HL-60 (cell line): ENCODE data around the gene EVI5.

ENCODE experiments used
- DNase-seq, 2 experiments: peaks; one replicate each; pipeline ENCODE4 v3.0.0-alpha.2; 2010 to 2020; ENCODE audit warnings: low read depth in 1 of 2, low spot score in 1 of 2
- H3K27ac ChIP-seq: fragments of 250-450 bp; sonication (Bioruptor Pico); replicated peaks from 2 replicates; pipeline ENCODE4 v1.5.1; 2020; ENCODE audit warnings: mild to moderate bottlenecking, moderate library complexity
- H3K27me3 ChIP-seq: fragments of 250-450 bp; sonication (Bioruptor Pico); 2 replicates; pipeline ENCODE4 v1.5.1; 2021; ENCODE audit warnings: mild to moderate bottlenecking, moderate library complexity; ENCODE audit not compliant: insufficient read depth, poor library complexity, severe bottlenecking
- H3K4me3 ChIP-seq: replicated peaks from 2 replicates; pipeline ENCODE4 v1.5.1; 2011; ENCODE audit warnings: mild to moderate bottlenecking, control low read depth, low read length; ENCODE audit not compliant: insufficient read depth
- GABPA ChIP-seq: IDR thresholded peaks from 2 replicates; pipeline ENCODE4 v1.6.1; 2012; ENCODE audit warnings: low read depth
- POLR2AphosphoS5 ChIP-seq: IDR thresholded peaks from 2 replicates; pipeline ENCODE4 v1.6.1; 2012; ENCODE audit warnings: low read depth
- SPI1 ChIP-seq: IDR thresholded peaks from 2 replicates; pipeline ENCODE4 v1.6.1; 2012; ENCODE audit warnings: low read depth, mild to moderate bottlenecking, borderline replicate concordance
- TF ChIP-seq, protein P1 (sequence below): IDR thresholded peaks from 2 replicates; pipeline ENCODE4 v1.6.1; 2012; ENCODE audit warnings: low read depth; ENCODE audit not compliant: insufficient replicate concordance
- TF ChIP-seq, protein P2 (sequence below): IDR thresholded peaks from one replicate; pipeline ENCODE4 v1.5.1; 2011; ENCODE audit warnings: low read length, control low read depth, inconsistent platforms; ENCODE audit not compliant: insufficient read depth

The EVI5 gene

DNA sequence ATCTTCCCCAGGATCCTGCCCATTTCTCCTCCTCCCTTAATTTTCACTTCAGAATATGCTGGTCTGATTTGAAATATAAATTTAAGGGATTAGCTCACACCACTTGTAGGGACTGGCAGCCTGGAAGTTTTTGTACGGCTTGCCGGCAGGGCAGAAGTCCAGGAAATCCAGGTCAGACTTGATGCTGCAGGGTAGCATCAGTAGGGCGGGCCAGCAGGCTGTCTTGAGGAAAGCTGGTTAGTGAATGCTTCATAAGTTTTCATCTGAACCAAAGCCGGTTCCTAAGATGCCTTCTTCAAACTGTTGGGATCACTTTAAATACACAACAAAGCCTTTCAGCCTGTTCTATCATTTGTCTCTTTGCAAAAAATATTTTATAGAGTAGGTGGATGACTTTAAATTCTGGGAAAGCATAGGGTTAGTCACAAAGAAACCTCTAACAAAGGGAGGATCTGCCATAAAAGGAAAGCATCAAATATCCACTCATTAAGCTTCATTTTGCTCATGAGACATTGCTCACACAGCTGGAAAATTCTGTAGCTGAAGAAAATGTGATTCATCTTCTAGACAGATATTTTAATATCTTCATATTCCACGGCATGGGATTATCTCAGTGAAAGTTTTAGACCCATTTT, 207.5 kb downstream of the EVI5 start:
- H3K27me3 ChIP-seq, result no peaks in the 10 kb centered on the region
- H3K4me3 ChIP-seq, result no peak overlapping the region
- TF ChIP-seq, protein P1, sequence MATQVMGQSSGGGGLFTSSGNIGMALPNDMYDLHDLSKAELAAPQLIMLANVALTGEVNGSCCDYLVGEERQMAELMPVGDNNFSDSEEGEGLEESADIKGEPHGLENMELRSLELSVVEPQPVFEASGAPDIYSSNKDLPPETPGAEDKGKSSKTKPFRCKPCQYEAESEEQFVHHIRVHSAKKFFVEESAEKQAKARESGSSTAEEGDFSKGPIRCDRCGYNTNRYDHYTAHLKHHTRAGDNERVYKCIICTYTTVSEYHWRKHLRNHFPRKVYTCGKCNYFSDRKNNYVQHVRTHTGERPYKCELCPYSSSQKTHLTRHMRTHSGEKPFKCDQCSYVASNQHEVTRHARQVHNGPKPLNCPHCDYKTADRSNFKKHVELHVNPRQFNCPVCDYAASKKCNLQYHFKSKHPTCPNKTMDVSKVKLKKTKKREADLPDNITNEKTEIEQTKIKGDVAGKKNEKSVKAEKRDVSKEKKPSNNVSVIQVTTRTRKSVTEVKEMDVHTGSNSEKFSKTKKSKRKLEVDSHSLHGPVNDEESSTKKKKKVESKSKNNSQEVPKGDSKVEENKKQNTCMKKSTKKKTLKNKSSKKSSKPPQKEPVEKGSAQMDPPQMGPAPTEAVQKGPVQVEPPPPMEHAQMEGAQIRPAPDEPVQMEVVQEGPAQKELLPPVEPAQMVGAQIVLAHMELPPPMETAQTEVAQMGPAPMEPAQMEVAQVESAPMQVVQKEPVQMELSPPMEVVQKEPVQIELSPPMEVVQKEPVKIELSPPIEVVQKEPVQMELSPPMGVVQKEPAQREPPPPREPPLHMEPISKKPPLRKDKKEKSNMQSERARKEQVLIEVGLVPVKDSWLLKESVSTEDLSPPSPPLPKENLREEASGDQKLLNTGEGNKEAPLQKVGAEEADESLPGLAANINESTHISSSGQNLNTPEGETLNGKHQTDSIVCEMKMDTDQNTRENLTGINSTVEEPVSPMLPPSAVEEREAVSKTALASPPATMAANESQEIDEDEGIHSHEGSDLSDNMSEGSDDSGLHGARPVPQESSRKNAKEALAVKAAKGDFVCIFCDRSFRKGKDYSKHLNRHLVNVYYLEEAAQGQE, result no peak
- no peak for TF ChIP-seq GABPA
- no peak for TF ChIP-seq SPI1
- TF ChIP-seq POLR2AphosphoS5, result no peak
- TF ChIP-seq, protein P2, sequence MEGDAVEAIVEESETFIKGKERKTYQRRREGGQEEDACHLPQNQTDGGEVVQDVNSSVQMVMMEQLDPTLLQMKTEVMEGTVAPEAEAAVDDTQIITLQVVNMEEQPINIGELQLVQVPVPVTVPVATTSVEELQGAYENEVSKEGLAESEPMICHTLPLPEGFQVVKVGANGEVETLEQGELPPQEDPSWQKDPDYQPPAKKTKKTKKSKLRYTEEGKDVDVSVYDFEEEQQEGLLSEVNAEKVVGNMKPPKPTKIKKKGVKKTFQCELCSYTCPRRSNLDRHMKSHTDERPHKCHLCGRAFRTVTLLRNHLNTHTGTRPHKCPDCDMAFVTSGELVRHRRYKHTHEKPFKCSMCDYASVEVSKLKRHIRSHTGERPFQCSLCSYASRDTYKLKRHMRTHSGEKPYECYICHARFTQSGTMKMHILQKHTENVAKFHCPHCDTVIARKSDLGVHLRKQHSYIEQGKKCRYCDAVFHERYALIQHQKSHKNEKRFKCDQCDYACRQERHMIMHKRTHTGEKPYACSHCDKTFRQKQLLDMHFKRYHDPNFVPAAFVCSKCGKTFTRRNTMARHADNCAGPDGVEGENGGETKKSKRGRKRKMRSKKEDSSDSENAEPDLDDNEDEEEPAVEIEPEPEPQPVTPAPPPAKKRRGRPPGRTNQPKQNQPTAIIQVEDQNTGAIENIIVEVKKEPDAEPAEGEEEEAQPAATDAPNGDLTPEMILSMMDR, result no peak
- no peak overlapping the region for H3K27ac ChIP-seq
- DNase-seq, result no peak

DNA sequence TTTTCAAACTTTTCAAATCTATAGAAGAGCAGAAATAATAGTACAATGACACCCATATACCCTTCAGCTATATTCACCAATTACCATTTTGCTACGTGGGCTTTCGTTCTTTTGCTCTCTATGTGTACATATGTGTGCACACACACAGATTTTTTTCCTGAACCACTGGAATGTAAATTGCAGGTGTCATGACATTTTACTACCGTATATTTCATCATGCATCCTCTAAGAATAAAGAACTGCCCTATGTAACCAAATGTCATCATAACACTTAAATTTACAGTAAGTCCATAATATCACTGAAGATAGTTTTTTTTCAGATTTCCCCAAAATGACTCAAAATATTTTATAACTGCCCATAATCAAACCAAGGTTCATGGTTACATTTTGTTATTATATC, 209.8 kb downstream of the EVI5 start:
- H3K27me3 ChIP-seq, result no peaks in the 10 kb centered on the region
- TF ChIP-seq, protein P1, result no peak
- TF ChIP-seq, protein P2, result no peak
- TF ChIP-seq POLR2AphosphoS5 (no peak), GABPA (no peak), SPI1 (no peak)
- no peak overlapping the region for H3K27ac ChIP-seq
- DNase-seq, result no peak
- no peak overlapping the region for H3K4me3 ChIP-seq

DNA sequence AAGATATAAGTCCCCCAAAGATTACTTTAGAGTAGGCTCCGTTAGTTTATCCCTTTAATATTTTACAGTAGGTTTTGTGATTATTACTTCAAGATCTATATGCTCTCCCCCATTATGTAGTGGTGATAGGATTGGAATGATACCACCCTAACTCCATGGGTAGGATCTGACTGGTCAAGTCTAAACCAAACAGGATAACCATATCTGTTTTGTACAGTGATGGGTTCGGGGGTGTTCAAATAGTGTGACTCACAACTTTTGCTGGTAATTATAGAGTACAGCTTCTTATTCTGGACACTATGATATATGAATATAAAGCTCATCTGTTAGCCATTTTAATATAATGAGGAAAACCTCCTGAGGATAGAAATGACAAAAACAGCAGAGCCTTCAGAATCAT, 212.4 kb downstream of the EVI5 start:
- DNase-seq, result no peak
- Histone ChIP-seq H3K27ac (no peak overlapping the region), H3K4me3 (no peak overlapping the region), H3K27me3 (no peaks in the 10 kb centered on the region)
- TF ChIP-seq, protein P1, result no peak
- TF ChIP-seq, protein P2, result no peak
- TF ChIP-seq POLR2AphosphoS5 (no peak), GABPA (no peak), SPI1 (no peak)
